Measurements from ENCODE around the gene BAHCC1. TPM values are rescaled to one million over a fixed set of nuclear protein-coding genes. Genes with fewer than 3 reads are reported as not detected.

The BAHCC1 gene
- total and polyA plus RNA-seq, 8 donors, result 4.9 to 56.2 (median 9.4) TPM

DNA sequence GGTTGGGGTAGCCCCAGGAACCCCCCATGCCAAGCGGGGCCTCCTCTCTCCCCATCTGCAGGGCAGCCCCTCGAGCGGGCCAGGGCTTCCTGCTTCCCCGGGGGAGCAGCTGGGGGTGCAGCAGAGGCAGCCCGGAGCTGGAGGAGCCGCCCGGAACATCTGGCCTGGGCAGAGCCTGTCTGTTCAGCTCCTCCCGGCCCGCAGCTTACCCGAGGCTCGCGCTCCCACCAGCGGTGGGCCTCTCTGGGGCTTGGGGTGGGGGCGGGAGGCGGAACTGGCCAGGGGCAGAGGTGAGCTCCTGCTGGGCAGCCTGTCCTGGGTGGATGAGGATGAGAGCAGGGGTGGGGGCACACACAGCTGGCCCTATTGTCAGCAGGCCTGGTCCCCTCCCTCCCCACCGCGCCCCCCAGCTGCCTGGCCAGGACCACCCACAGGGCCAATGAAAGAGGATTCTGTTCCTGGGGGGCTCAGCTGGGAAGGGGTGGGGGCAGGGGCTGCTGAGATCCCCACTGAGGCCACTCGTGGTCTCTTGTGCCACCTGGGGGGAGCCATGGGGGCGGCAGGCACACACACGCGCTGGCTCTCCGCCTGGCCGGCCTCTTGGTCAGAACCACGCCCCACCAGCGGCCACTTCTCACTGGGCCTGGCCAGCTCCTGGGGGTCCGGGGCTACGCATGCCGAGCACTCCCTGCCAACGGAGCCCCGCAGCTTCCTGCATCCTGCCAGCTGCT is 34.7 kb downstream of the BAHCC1 start:
- H3K9me3 ChIP-seq, result no peaks in the 10 kb centered on the region
- no peaks in the 10 kb centered on the region for H3K36me3 ChIP-seq
- 5 to 27% (median 12%) methylated on average over 10 to 30 of the region's 30 CpGs for WGBS, 5 donors
- intact Hi-C loops (cut with DNase I; ENCODE audit: low total_unique reads), result loop anchor here (10.0 kb wide), 1 partner anchor 55 kb away; no protein-coding TSS in a partner anchor
- H3K4me3 ChIP-seq, result peak overlapping the region; percentile 11 to 34 (median 20)
- TF ChIP-seq POLR2AphosphoS5 (IDR thresholded peaks at IDR 0.05), result no peak
- TF ChIP-seq, protein P1, sequence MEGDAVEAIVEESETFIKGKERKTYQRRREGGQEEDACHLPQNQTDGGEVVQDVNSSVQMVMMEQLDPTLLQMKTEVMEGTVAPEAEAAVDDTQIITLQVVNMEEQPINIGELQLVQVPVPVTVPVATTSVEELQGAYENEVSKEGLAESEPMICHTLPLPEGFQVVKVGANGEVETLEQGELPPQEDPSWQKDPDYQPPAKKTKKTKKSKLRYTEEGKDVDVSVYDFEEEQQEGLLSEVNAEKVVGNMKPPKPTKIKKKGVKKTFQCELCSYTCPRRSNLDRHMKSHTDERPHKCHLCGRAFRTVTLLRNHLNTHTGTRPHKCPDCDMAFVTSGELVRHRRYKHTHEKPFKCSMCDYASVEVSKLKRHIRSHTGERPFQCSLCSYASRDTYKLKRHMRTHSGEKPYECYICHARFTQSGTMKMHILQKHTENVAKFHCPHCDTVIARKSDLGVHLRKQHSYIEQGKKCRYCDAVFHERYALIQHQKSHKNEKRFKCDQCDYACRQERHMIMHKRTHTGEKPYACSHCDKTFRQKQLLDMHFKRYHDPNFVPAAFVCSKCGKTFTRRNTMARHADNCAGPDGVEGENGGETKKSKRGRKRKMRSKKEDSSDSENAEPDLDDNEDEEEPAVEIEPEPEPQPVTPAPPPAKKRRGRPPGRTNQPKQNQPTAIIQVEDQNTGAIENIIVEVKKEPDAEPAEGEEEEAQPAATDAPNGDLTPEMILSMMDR (IDR thresholded peaks at IDR 0.05), result no peak
- no peak for TF ChIP-seq POLR2A (IDR thresholded peaks at IDR 0.05)
- TF ChIP-seq EP300 (IDR thresholded peaks at IDR 0.05), result no peak
- H3K27ac ChIP-seq, result peak overlapping the region; percentile 30 to 91 (median 86)
- peaks cover 0 to 34% (median 4%) of the 10 kb centered on the region in 3 donors for H3K27me3 ChIP-seq
- peak in 1 of 2 donors; percentile 84 for DNase-seq
- H3K4me1 ChIP-seq, result peaks cover 59 to 71% (median 68%) of the 10 kb centered on the region in 4 donors

GRCh38 chr17:81431545-81432482 is 36.6 kb downstream of the BAHCC1 start:
- no peaks in the 10 kb centered on the region for H3K36me3 ChIP-seq
- no peak for DNase-seq
- peaks cover 0 to 34% (median 4%) of the 10 kb centered on the region in 3 donors for H3K27me3 ChIP-seq
- no peaks in the 10 kb centered on the region for H3K9me3 ChIP-seq
- peaks cover 61 to 77% (median 76%) of the 10 kb centered on the region in 4 donors for H3K4me1 ChIP-seq
- WGBS, 5 donors, result 70 to 87% (median 79%) methylated on average over 17 to 25 of the region's 25 CpGs
- intact Hi-C loops (cut with DNase I; ENCODE audit: low total_unique reads), result loop anchor here (10.0 kb wide), 1 partner anchor 53 kb away; no protein-coding TSS in a partner anchor
- no peak overlapping the region for H3K27ac ChIP-seq
- no peak overlapping the region for H3K4me3 ChIP-seq
- TF ChIP-seq POLR2AphosphoS5 (IDR thresholded peaks at IDR 0.05), result no peak
- no peak for TF ChIP-seq EP300 (IDR thresholded peaks at IDR 0.05)
- TF ChIP-seq, protein P1 (IDR thresholded peaks at IDR 0.05), result no peak
- no peak for TF ChIP-seq POLR2A (IDR thresholded peaks at IDR 0.05)

DNA sequence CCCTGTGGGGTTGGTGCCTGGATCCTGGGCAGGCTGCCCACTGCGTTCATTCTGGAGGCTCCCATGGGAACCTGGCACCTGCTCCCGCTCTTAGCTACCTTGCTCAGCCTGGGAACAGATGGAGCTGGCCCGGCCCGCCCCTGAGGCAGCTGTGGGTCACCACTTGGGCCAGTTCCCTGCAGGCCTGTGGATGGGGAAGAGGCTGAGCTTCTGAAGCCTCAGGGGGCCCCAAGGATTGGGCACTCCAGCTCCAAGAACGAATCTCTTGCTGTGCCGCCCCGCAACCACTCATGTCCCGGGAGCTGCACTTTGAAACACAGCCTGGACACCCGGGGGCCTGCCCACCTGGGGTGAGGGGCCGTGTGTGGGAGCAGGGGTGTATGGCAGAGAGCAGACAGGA is 37.7 kb downstream of the BAHCC1 start:
- intact Hi-C loops (cut with DNase I; ENCODE audit: low total_unique reads), result loop anchor here (10.0 kb wide), 1 partner anchor 52 kb away; no protein-coding TSS in a partner anchor
- WGBS, 5 donors, result 40 to 51% (median 48%) methylated on average over 6 to 10 of the region's 10 CpGs

More for the DNA sequence above, 37.7 kb downstream of the BAHCC1 start:
- Histone ChIP-seq H3K36me3 (no peaks in the 10 kb centered on the region), H3K4me1 (peaks cover 60 to 77% (median 75%) of the 10 kb centered on the region in 4 donors), H3K9me3 (no peaks in the 10 kb centered on the region), H3K27me3 (peaks cover 0 to 25% (median 4%) of the 10 kb centered on the region in 3 donors), H3K27ac (peak overlapping the region in 2 of 5 donors; percentile 1 to 41), H3K4me3 (no peak overlapping the region)
- DNase-seq, result peak; percentile 82 to 94
- TF ChIP-seq, protein P1 (IDR thresholded peaks at IDR 0.05), result no peak
- TF ChIP-seq POLR2AphosphoS5 (IDR thresholded peaks at IDR 0.05), result no peak
